Body of pancreas (tissue), 4 donors: Measurements from ENCODE around the gene OTOL1.
"Not testable (repeated sequence)": the region's sequence is repeated elsewhere in the genome, so short reads cannot be mapped to it uniquely, and the experiment has no call there.

Experiments used
- CTCF ChIP-seq, 7 experiments: fragments of 450-650 bp in 4 of 7; fragments of 200-600 bp in 3 of 7; sonication (generic) in 3 of 7; IDR thresholded peaks; one replicate each; pipeline ENCODE4 v1.5.1; 2016 to 2019; ENCODE audit warnings: antibody characterized with exemption in 7 of 7
- POLR2A ChIP-seq, 3 donors: fragments of 450-650 bp; IDR thresholded peaks; one replicate each; pipeline ENCODE4 v1.6.1; 2016; ENCODE audit warnings: antibody characterized with exemption in 3 of 3, mild to moderate bottlenecking in 2 of 3

DNA sequence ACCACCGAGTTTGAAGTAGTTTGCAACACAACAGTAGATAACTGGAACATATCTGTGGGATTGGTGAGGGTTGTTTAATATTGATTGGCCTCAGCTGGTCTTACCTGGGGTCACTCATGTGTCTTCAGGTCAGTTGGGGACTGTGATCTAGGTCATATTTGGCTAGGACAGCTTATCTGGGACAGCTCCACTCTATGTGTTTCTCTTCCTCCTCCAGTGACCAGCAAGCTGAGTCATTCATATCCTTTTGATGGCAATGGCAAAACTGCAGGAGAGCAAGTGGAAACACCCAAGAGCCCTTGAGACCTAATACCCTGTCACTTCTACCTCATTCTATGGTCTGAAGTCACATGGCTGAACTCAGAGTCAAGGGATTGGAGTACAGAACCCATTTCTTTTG lies 5.8 kb upstream of the OTOL1 start:
- TF ChIP-seq CTCF, POLR2A (IDR thresholded peaks at IDR 0.05): not testable (repeated sequence)
